Endothelial cell of umbilical vein (primary cell): ENCODE data around the gene CLEC16A. TPM values are rescaled to one million over a fixed set of nuclear protein-coding genes. Genes with fewer than 3 reads are reported as not detected.

Experiments used
- BruUV-seq: library from RNA; stranded (reverse); fragments of 400-500 nt; replicated peaks from 2 replicates; lab custom pipeline; 2021; lab: Mats Ljungman, UMichigan
- CTCF ChIA-PET: fragments of 300-600, 350-600 bp; sonication (Branson Sonifier 250); formaldehyde crosslinking; loops from one replicate; lab custom pipeline; 2021; ENCODE audit warnings: antibody characterized with exemption, inconsistent platforms; lab: Charles Lee
- POLR2A ChIA-PET: fragments of 300-600, 350-600 bp; sonication (Branson Sonifier 250); formaldehyde crosslinking; loops from one replicate; lab custom pipeline; 2021; ENCODE audit warnings: antibody characterized with exemption, inconsistent platforms; lab: Charles Lee
- DNase-seq: peaks from one replicate; pipeline ENCODE4 v3.0.0-alpha.2; 2011; ENCODE audit warnings: low read depth, low spot score
- FAIRE-seq: peaks from 2 replicates; lab custom pipeline; 2011; peaks lifted over from hg19 to GRCh38; lab: Jason Lieb, UNC
- H2AFZ ChIP-seq: 2 replicates; pipeline ENCODE4 v1.6.0; 2012; ENCODE audit warnings: low read depth, low read length, control low read depth, inconsistent platforms
- H3K27ac ChIP-seq: 2 replicates; pipeline ENCODE4 v1.5.1; 2011; ENCODE audit warnings: low read depth, mild to moderate bottlenecking, control low read depth, low read length, moderate library complexity; ENCODE audit not compliant: insufficient read depth
- H3K27me3 ChIP-seq, 2 experiments: 2 replicates each; pipeline versions ENCODE4 v1.6.0 to v1.6.1; 2011; ENCODE audit warnings: low read length in 2 of 2, mixed read lengths in 1 of 2; ENCODE audit not compliant: control insufficient read depth in 2 of 2, insufficient read depth in 2 of 2
- H3K36me3 ChIP-seq, 2 experiments: 2 replicates in 1 of 2; 3 replicates in 1 of 2; pipeline ENCODE4 v1.5.1; 2011; ENCODE audit warnings: low read length in 2 of 2, mild to moderate bottlenecking in 1 of 2, moderate library complexity in 1 of 2; ENCODE audit not compliant: control insufficient read depth in 2 of 2, insufficient read depth in 2 of 2; ENCODE audit errors: extremely low read depth in 1 of 2
- H3K4me1 ChIP-seq: 3 replicates; pipeline ENCODE4 v1.5.1; 2011; ENCODE audit warnings: mild to moderate bottlenecking, low read length; ENCODE audit not compliant: control insufficient read depth, insufficient read depth; ENCODE audit errors: extremely low read depth
- H3K4me2 ChIP-seq: 2 replicates; pipeline ENCODE4 v1.6.1; 2011; ENCODE audit warnings: low read length, control low read depth, mixed read lengths; ENCODE audit not compliant: insufficient read depth
- H3K4me3 ChIP-seq, 3 experiments: fragments of 200-600 bp in 1 of 3; sonication (generic), shearing (Covaris generic) in 1 of 3; replicated peaks in 1 of 3; 2 replicates each; pipeline ENCODE4 v1.5.1; 2011 to 2016; ENCODE audit warnings: control low read depth in 3 of 3, low read length in 3 of 3, mild to moderate bottlenecking in 2 of 3, inconsistent platforms in 1 of 3, low read depth in 1 of 3, moderate library complexity in 1 of 3; ENCODE audit not compliant: insufficient read depth in 1 of 3
- H3K79me2 ChIP-seq: 2 replicates; pipeline ENCODE4 v1.6.0; 2012; ENCODE audit warnings: low read length, inconsistent platforms; ENCODE audit not compliant: control insufficient read depth, insufficient read depth
- H3K9ac ChIP-seq: replicated peaks from 2 replicates; pipeline ENCODE3; 2011; ENCODE audit warnings: low read length, control low read depth; ENCODE audit not compliant: insufficient read depth; ENCODE audit errors: extremely low read depth
- H3K9me1 ChIP-seq: replicated peaks from 3 replicates; pipeline ENCODE4 v1.6.0; 2011; ENCODE audit warnings: mild to moderate bottlenecking, low read length; ENCODE audit not compliant: control insufficient read depth, insufficient read depth; ENCODE audit errors: extremely low read depth
- H3K9me3 ChIP-seq: replicated peaks from 2 replicates; pipeline ENCODE4 v1.5.1; 2012; ENCODE audit warnings: low read length, inconsistent platforms; ENCODE audit not compliant: control insufficient read depth, insufficient read depth
- H4K20me1 ChIP-seq: replicated peaks from 2 replicates; pipeline ENCODE3; 2011; ENCODE audit warnings: mild to moderate bottlenecking, low read length; ENCODE audit not compliant: control insufficient read depth, insufficient read depth; ENCODE audit errors: extremely low read depth
- EZH2 ChIP-seq: IDR thresholded peaks from 2 replicates; pipeline ENCODE4 v1.6.1; 2012; ENCODE audit warnings: borderline replicate concordance, low read depth, mild to moderate bottlenecking, moderate library complexity, low read length, inconsistent platforms; ENCODE audit not compliant: severe bottlenecking
- FOS ChIP-seq: IDR thresholded peaks from 2 replicates; pipeline ENCODE4 v1.6.1; 2011; ENCODE audit warnings: mild to moderate bottlenecking, low read length, moderate library complexity, borderline replicate concordance; ENCODE audit not compliant: insufficient read depth
- GATA2 ChIP-seq: IDR thresholded peaks from 2 replicates; pipeline ENCODE4 v1.7.0; 2011; ENCODE audit warnings: low read depth, mild to moderate bottlenecking, moderate library complexity, mixed read lengths, low read length; ENCODE audit not compliant: insufficient read length, insufficient read depth
- POLR2A ChIP-seq: IDR thresholded peaks from 2 replicates; pipeline ENCODE4 v1.6.1; 2012; ENCODE audit warnings: low read depth, mild to moderate bottlenecking, control low read depth, low read length
- POLR2AphosphoS5 ChIP-seq: IDR thresholded peaks from 2 replicates; pipeline ENCODE4 v1.6.1; 2012; ENCODE audit warnings: low read depth, mild to moderate bottlenecking, control low read depth, low read length, moderate library complexity; ENCODE audit not compliant: insufficient read depth
- dilution Hi-C: fragments of 300-500 bp; cut with MboI; formaldehyde crosslinking; loops from one replicate; pipeline ENCODE4 v1.15.0; 2019; ENCODE audit warnings: low sequenced_read_pairs; ENCODE audit not compliant: extremely low pct_ligation_motif_present
- intact Hi-C: fragments of 100-400 bp; cut with micrococcal nuclease; formaldehyde crosslinking; loops from one replicate; pipeline ENCODE4 v1.10.0; 2022
- polyA plus RNA-seq, 4 experiments: library from polyadenylated mRNA; depleted of rRNA in 3 of 4; stranded (reverse) in 3 of 4; unstranded in 1 of 4; fragments of >200 nt; gene quantifications; 2 replicates each; pipeline versions ENCODE4 v1.2.1 to v1.2.3, GENCODE V29; 2011 to 2012; ENCODE audit warnings: missing spikeins in 1 of 4
- total RNA-seq: library from RNA; stranded (reverse); gene quantifications from 2 replicates; pipeline ENCODE4 v1.2.3, GENCODE V29; 2021
- TF ChIP-seq, protein P1 (sequence below), 2 donors: IDR thresholded peaks; 1 replicate in 1 of 2; 2 replicates in 1 of 2; pipeline ENCODE4 v1.5.1; 2011; ENCODE audit warnings: low read length in 2 of 2, mild to moderate bottlenecking in 2 of 2, moderate library complexity in 2 of 2, control low read depth in 1 of 2, inconsistent platforms in 1 of 2, low read depth in 1 of 2; ENCODE audit not compliant: insufficient read depth in 1 of 2; ENCODE audit errors: extremely low read depth in 1 of 2
- TF ChIP-seq, protein P2 (sequence below): IDR thresholded peaks from 2 replicates; pipeline ENCODE4 v1.6.1; 2011; ENCODE audit not compliant: insufficient read depth, insufficient read length

The CLEC16A gene
- total and polyA plus RNA-seq, 2 donors (not counting 3 experiments of a cell fraction or from before 2014, with no cell fraction given), result 11.4 to 23.3 TPM

DNA sequence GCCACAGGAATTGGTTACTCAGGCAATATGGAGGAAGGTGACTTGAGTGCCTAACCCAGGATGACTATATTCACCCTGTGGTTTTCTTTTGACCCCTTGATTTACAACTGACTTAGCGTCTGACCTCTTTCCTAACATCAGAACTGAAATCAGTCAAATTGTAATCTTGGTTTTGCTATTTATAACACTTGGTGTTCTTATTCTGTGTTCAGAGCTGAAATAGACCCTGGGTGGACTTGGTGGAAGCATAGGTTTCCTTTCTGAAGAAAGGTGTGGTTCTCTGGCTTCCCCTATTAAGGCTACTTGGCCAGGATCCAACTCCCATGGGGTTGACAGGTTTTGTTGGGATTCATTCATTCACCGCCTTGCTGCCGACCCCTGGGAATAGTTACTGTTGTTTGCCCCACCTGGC, 80.8 kb downstream of the CLEC16A start:
- Histone ChIP-seq H3K4me2 (no peak overlapping the region), H3K79me2 (no peaks in the 10 kb centered on the region), H3K36me3 (peaks cover 0 to 6% of the 10 kb centered on the region in 2 experiments), H3K4me1 (no peaks in the 10 kb centered on the region), H4K20me1 (no peaks in the 10 kb centered on the region), H3K9me1 (no peaks in the 10 kb centered on the region), H3K27me3 (no peaks in the 10 kb centered on the region), H2AFZ (no peak overlapping the region), H3K9me3 (no peaks in the 10 kb centered on the region), H3K27ac (no peak overlapping the region), H3K9ac (no peak overlapping the region), H3K4me3 (no peak overlapping the region)
- BruUV-seq, result no TSS peak
- DNase-seq, result no peak
- TF ChIP-seq FOS (no peak), GATA2 (no peak), POLR2AphosphoS5 (no peak)
- FAIRE-seq, result no peak
- ChIA-PET POLR2A (no interaction called here), CTCF (interaction anchor here (1.5 kb wide), 1 partner anchor 18 kb away, joined by 4 read pairs; no protein-coding TSS in a partner anchor)
- dilution Hi-C loops, result no loop called here
- intact Hi-C loops, result no loop called here

DNA sequence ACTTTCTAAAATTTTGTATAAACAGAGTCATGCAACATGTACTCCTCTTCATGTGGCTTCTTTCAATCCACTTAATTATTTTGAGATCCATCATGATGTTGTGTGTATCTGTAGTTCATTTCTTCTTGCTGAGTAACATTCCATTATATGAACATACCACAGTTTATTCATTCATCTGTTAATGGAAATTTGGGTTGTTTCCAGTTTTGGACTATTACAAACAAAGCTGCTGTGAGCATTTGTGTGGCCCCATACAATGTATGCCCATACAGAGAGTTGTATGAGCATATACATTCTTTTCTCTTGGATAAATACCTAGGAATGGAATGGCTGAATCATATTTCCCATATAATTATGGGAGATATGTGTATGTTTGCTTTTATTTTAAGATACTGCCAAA, 85.6 kb downstream of the CLEC16A start:
- no peak overlapping the region for H3K27ac ChIP-seq
- no peak overlapping the region for H3K9ac ChIP-seq
- H3K4me3 ChIP-seq, result no peak overlapping the region
- peaks cover 0 to 9% of the 10 kb centered on the region in 2 experiments for H3K36me3 ChIP-seq
- H3K9me1 ChIP-seq, result no peaks in the 10 kb centered on the region
- FAIRE-seq, result no peak
- H3K9me3 ChIP-seq, result no peaks in the 10 kb centered on the region
- no TSS peak for BruUV-seq
- no peaks in the 10 kb centered on the region for H3K27me3 ChIP-seq
- TF ChIP-seq POLR2A, result no peak
- no peak for TF ChIP-seq FOS
- TF ChIP-seq, protein P1, sequence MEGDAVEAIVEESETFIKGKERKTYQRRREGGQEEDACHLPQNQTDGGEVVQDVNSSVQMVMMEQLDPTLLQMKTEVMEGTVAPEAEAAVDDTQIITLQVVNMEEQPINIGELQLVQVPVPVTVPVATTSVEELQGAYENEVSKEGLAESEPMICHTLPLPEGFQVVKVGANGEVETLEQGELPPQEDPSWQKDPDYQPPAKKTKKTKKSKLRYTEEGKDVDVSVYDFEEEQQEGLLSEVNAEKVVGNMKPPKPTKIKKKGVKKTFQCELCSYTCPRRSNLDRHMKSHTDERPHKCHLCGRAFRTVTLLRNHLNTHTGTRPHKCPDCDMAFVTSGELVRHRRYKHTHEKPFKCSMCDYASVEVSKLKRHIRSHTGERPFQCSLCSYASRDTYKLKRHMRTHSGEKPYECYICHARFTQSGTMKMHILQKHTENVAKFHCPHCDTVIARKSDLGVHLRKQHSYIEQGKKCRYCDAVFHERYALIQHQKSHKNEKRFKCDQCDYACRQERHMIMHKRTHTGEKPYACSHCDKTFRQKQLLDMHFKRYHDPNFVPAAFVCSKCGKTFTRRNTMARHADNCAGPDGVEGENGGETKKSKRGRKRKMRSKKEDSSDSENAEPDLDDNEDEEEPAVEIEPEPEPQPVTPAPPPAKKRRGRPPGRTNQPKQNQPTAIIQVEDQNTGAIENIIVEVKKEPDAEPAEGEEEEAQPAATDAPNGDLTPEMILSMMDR (IDR thresholded peaks at IDR 0.05; ENCODE audit: extremely low read depth in 1 of 2, insufficient read depth in 1 of 2, low read depth in 1 of 2, low read length in 2 of 2), result no peak
- TF ChIP-seq, protein P2, sequence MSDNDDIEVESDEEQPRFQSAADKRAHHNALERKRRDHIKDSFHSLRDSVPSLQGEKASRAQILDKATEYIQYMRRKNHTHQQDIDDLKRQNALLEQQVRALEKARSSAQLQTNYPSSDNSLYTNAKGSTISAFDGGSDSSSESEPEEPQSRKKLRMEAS, result no peak
- no peak for TF ChIP-seq POLR2AphosphoS5
- TF ChIP-seq GATA2, result no peak
- no peak for TF ChIP-seq EZH2
- H3K4me1 ChIP-seq, result no peaks in the 10 kb centered on the region
- no peaks in the 10 kb centered on the region for H4K20me1 ChIP-seq
- H2AFZ ChIP-seq, result no peak overlapping the region
- no peaks in the 10 kb centered on the region for H3K79me2 ChIP-seq
- ChIA-PET CTCF (no interaction called here), POLR2A (no interaction called here)
- intact Hi-C loops, result no loop called here
- no peak overlapping the region for H3K4me2 ChIP-seq
- dilution Hi-C loops, result no loop called here
- DNase-seq, result no peak
